ENCODE measurements around the gene CXCL10.
"Not testable (repeated sequence)": the region's sequence is repeated elsewhere in the genome, so short reads cannot be mapped to it uniquely, and the experiment has no call there.

DNA sequence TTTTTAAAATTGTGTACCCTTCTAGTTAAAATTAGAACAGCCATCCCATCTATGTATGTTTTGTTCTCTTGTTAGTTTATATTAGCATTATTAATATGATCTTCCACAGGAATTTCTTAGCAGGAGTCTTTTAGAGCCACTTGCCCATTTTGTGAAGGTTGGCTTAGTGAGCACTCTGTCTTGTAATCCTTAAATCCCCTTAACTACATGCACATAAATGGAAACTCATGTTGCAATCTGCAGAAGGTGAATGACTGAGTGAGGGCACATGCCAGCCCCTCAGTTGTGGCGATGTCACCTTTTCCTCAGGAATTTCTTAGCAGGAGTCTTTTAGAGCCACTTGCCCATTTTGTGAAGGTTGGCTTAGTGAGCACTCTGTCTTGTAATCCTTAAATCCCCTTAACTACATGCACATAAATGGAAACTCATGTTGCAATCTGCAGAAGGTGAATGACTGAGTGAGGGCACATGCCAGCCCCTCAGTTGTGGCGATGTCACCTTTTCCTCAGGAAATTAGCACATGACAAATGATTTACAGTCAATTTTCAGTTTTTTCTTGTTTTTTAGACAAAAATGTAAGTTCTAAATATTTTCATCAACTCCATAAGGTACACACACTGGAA, 24.7 kb downstream of the CXCL10 start:
- TF ChIP-seq POU2F2, POLR2A, POLR2AphosphoS5, TAF1 (IDR thresholded peaks at IDR 0.05; ENCODE audit: low read depth, low read length): not testable (repeated sequence)
